Nephron progenitor cell (in vitro differentiated cells): ENCODE data around the gene OSBP.
A peak's percentile ranks its signal among the peaks of the same experiment; 100 is the strongest.

Experiments
- DNase-seq: peaks from one replicate; pipeline ENCODE4 v3.0.0; 2021
- H3K27ac Mint-ChIP-seq: 2 replicates; pipeline ENCODE4 v1.8.0; 2021; ENCODE audit warnings: mild to moderate bottlenecking, moderate library complexity, mixed read lengths
- H3K27me3 Mint-ChIP-seq: 2 replicates; pipeline ENCODE4 v1.8.0; 2021; ENCODE audit warnings: mild to moderate bottlenecking, low read depth, mixed read lengths; ENCODE audit not compliant: poor library complexity
- H3K36me3 Mint-ChIP-seq: 2 replicates; pipeline ENCODE4 v1.8.0; 2021; ENCODE audit warnings: low read depth, mixed read lengths
- H3K4me1 Mint-ChIP-seq: 2 replicates; pipeline ENCODE4 v1.8.0; 2021; ENCODE audit warnings: mixed read lengths
- H3K4me3 Mint-ChIP-seq: 2 replicates; pipeline ENCODE4 v1.8.0; 2021; ENCODE audit warnings: mild to moderate bottlenecking, moderate library complexity, mixed read lengths
- H3K9me3 Mint-ChIP-seq: 2 replicates; pipeline ENCODE4 v1.8.0; 2021; ENCODE audit warnings: mild to moderate bottlenecking, moderate library complexity, mixed read lengths
- CTCF ChIP-seq: fragments of 200-600 bp; sonication (generic); IDR thresholded peaks from 2 replicates; pipeline ENCODE4 v1.5.0; 2021; ENCODE audit warnings: antibody characterized with exemption

Gene OSBP

GRCh38 chr11:59615637-59616395 is at the start of gene OSBP:
TSS of gene OSBP (minus strand) at chr11:59615774. CDS start at chr11:59615664, 110 bp downstream.
- H3K9me3 Mint-ChIP-seq, result no peaks in the 10 kb centered on the region
- H3K4me3 Mint-ChIP-seq, result peak within 1 kb of the TSS; percentile 95
- H3K4me1 Mint-ChIP-seq, result peaks cover 37% of the 10 kb centered on the region
- peak; percentile 97 for DNase-seq
- peaks cover 8% of the 10 kb centered on the region for H3K27me3 Mint-ChIP-seq
- no peaks in the 10 kb centered on the region for H3K36me3 Mint-ChIP-seq
- H3K27ac Mint-ChIP-seq, result peak within 1 kb of the TSS; percentile 99
- no peak for TF ChIP-seq CTCF

- Mint-ChIP-seq H3K9me3 (no peaks in the 10 kb centered on the region), H3K36me3 (peaks cover 49% of the 10 kb centered on the region), H3K4me1 (no peaks in the 10 kb centered on the region), H3K27ac (peak overlapping the region; percentile 36), H3K4me3 (no peak overlapping the region), H3K27me3 (no peaks in the 10 kb centered on the region)
- TF ChIP-seq CTCF, result no peak
- DNase-seq, result no peak
These were observed 45.0 kb upstream of the OSBP start for GRCh38 chr11:59660621-59661020.

- Mint-ChIP-seq H3K36me3 (peaks cover 49% of the 10 kb centered on the region), H3K27me3 (no peaks in the 10 kb centered on the region), H3K9me3 (no peaks in the 10 kb centered on the region), H3K27ac (no peak overlapping the region), H3K4me1 (no peaks in the 10 kb centered on the region), H3K4me3 (no peak overlapping the region)
- TF ChIP-seq CTCF, result no peak
- DNase-seq, result no peak
These were observed 44.4 kb upstream of the OSBP start for GRCh38 chr11:59659981-59660380.

GRCh38 chr11:59658036-59658435 is 42.5 kb upstream of the OSBP start:
- no peak for TF ChIP-seq CTCF
- no peaks in the 10 kb centered on the region for H3K9me3 Mint-ChIP-seq
- DNase-seq, result no peak
- H3K4me1 Mint-ChIP-seq, result no peaks in the 10 kb centered on the region
- no peak overlapping the region for H3K4me3 Mint-ChIP-seq
- no peak overlapping the region for H3K27ac Mint-ChIP-seq
- H3K36me3 Mint-ChIP-seq, result peaks cover 62% of the 10 kb centered on the region
- no peaks in the 10 kb centered on the region for H3K27me3 Mint-ChIP-seq

GRCh38 chr11:59654893-59655292 is 39.3 kb upstream of the OSBP start:
- peaks cover 86% of the 10 kb centered on the region for H3K36me3 Mint-ChIP-seq
- H3K27me3 Mint-ChIP-seq, result no peaks in the 10 kb centered on the region
- no peak for TF ChIP-seq CTCF
- H3K27ac Mint-ChIP-seq, result no peak overlapping the region
- no peak overlapping the region for H3K4me3 Mint-ChIP-seq
- H3K9me3 Mint-ChIP-seq, result no peaks in the 10 kb centered on the region
- no peak for DNase-seq
- H3K4me1 Mint-ChIP-seq, result no peaks in the 10 kb centered on the region
